Psoas muscle (tissue), 8 donors: Measurements from ENCODE around the gene GRIK1. TPM values are rescaled to one million over a fixed set of nuclear protein-coding genes. Genes with fewer than 3 reads are reported as not detected.
"Not testable (repeated sequence)": the region's sequence is repeated elsewhere in the genome, so short reads cannot be mapped to it uniquely, and the experiment has no call there.

Source experiments
- ATAC-seq, 4 donors: fragments of 200-7000 bp; cut with Tn5 transposase; one replicate each; pipeline ENCODE4 v1.9.1; 2020; ENCODE audit warnings: moderate library complexity in 3 of 4, mild to moderate bottlenecking in 2 of 4
- DNase-seq, 2 donors: peaks; one replicate each; pipeline ENCODE4 v3.0.0-alpha.2; 2020
- H3K27ac ChIP-seq: fragments of 200-600 bp; one replicate; pipeline ENCODE4 v1.8.0; 2022
- H3K27me3 ChIP-seq, 3 donors: fragments of 200-600 bp in 1 of 3; one replicate each; pipeline versions ENCODE4 v1.6.1 to v1.8.0; 2013 to 2022; ENCODE audit warnings: low read length in 2 of 3, mild to moderate bottlenecking in 2 of 3, moderate library complexity in 1 of 3; ENCODE audit not compliant: insufficient read depth in 3 of 3
- H3K36me3 ChIP-seq, 2 donors: fragments of 200-600 bp in 1 of 2; one replicate each; pipeline versions ENCODE4 v1.6.1 to v1.8.0; 2013 to 2022; ENCODE audit warnings: low read depth in 1 of 2, mild to moderate bottlenecking in 1 of 2, moderate library complexity in 1 of 2; ENCODE audit not compliant: insufficient read depth in 1 of 2
- H3K4me1 ChIP-seq: fragments of 200-600 bp; one replicate; pipeline ENCODE4 v1.8.0; 2022
- H3K4me3 ChIP-seq: fragments of 200-600 bp; one replicate; pipeline ENCODE4 v1.8.0; 2022; ENCODE audit warnings: mild to moderate bottlenecking
- H3K9me3 ChIP-seq: fragments of 200-600 bp; one replicate; pipeline ENCODE4 v1.8.0; 2022
- CTCF ChIP-seq: fragments of 200-600 bp; IDR thresholded peaks from one replicate; pipeline ENCODE4 v1.8.0; 2022; ENCODE audit warnings: antibody characterized with exemption
- WGBS, 3 donors: extraction: QIAGEN DNeasy Blood & Tissue Kit; methylation state at CpG; one replicate each; pipeline versions ENCODE4 v1.1.6 to v1.1.7; 2013; 5-methylcytosine and 5-hydroxymethylcytosine counted together
- intact Hi-C, 2 donors: fragments of 100-400 bp; cut with DNase I; formaldehyde crosslinking; loops; one replicate each; pipeline versions ENCODE4 v1.11.0 to v1.14.2; 2022
- polyA plus RNA-seq, 3 donors: library from polyadenylated mRNA; stranded (reverse); fragments of 200-250 nt; gene quantifications; one replicate each; pipeline ENCODE4 v1.2.3, GENCODE V29; 2013
- total RNA-seq, 4 donors: library from RNA; stranded (reverse); fragmentation: NEBNext Ultra II Directional in 2 of 4; extraction: Animal tissue kit (Norgen Biotek cat#: 25700) in 2 of 4; gene quantifications; one replicate each; pipeline versions ENCODE4 v1.2.1 to v1.2.4, GENCODE V29; 2021 to 2023
- donor health status: healthy with polysubstance abuse.
- donor health status: DM: no; HTN: no; CAD: no; lungs with moderate emphysema.
- donor health status: Bipolar disorder and iron deficiency.
- donor health status: healthy.
- donor health status: DM: yes; HTN: yes; CAD: no.
- donor health status: DM: no; HTN: no; CAD: no.
- donor health status: DM: no; HTN: no; CAD: no.
- donor health status: DM: yes; HTN: yes; CAD: no.

GRIK1 gene
- total and polyA plus RNA-seq, 7 donors, result 0.01 to 0.04 TPM; not detected in 5

GRCh38 chr21:29973258-29973657, 33.5 kb upstream of the GRIK1 start:
- ATAC-seq (no peak), DNase-seq (no peak)
- H3K36me3 ChIP-seq, result no peaks in the 10 kb centered on the region
- H3K9me3 ChIP-seq, result no peaks in the 10 kb centered on the region
- intact Hi-C loops, result no loop called here
- H3K27ac ChIP-seq, result no peak overlapping the region
- H3K4me3 ChIP-seq, result no peak overlapping the region
- no peak for TF ChIP-seq CTCF
- no peaks in the 10 kb centered on the region for H3K4me1 ChIP-seq
- 81 to 89% (median 87%) methylated on average over 3 of the region's 3 CpGs for WGBS, 3 donors
- no peaks in the 10 kb centered on the region for H3K27me3 ChIP-seq

GRCh38 chr21:29961291-29962027, 21.7 kb upstream of the GRIK1 start:
- no peak for TF ChIP-seq CTCF
- Histone ChIP-seq H3K36me3 (no peaks in the 10 kb centered on the region), H3K4me3 (no peak overlapping the region), H3K27ac (no peak overlapping the region), H3K9me3 (no peaks in the 10 kb centered on the region), H3K27me3 (peaks cover 0 to 3% (median 0%) of the 10 kb centered on the region in 3 donors), H3K4me1 (no peaks in the 10 kb centered on the region)
- WGBS, 3 donors, result 40 to 44% (median 42%) methylated on average over 11 of the region's 11 CpGs
- intact Hi-C loops, result no loop called here
- ATAC-seq (no peak), DNase-seq (no peak)

GRCh38 chr21:29958551-29958950, 18.8 kb upstream of the GRIK1 start:
- Histone ChIP-seq H3K27me3 (peaks cover 0 to 3% (median 0%) of the 10 kb centered on the region in 3 donors), H3K9me3 (no peaks in the 10 kb centered on the region), H3K4me1 (no peaks in the 10 kb centered on the region), H3K27ac (no peak overlapping the region), H3K36me3 (no peaks in the 10 kb centered on the region), H3K4me3 (no peak overlapping the region)
- DNase-seq (no peak), ATAC-seq (no peak)
- no peak for TF ChIP-seq CTCF
- intact Hi-C loops, result no loop called here

GRCh38 chr21:29958035-29958434, 18.2 kb upstream of the GRIK1 start:
- H3K27ac ChIP-seq, H3K4me1 ChIP-seq, DNase-seq, intact Hi-C loops, ATAC-seq, H3K36me3 ChIP-seq, H3K27me3 ChIP-seq, H3K9me3 ChIP-seq, H3K4me3 ChIP-seq: not testable (repeated sequence)
- 63 to 85% (median 83%) methylated on average over 2 of the region's 2 CpGs for whole genome bisulfite sequencing, 3 donors

GRCh38 chr21:29953690-29954089, 13.9 kb upstream of the GRIK1 start:
- Histone ChIP-seq H3K4me3 (no peak overlapping the region), H3K4me1 (no peaks in the 10 kb centered on the region), H3K27me3 (no peaks in the 10 kb centered on the region), H3K27ac (no peak overlapping the region), H3K36me3 (no peaks in the 10 kb centered on the region), H3K9me3 (no peaks in the 10 kb centered on the region)
- intact Hi-C loops, result no loop called here
- TF ChIP-seq CTCF, result no peak
- ATAC-seq (no peak), DNase-seq (no peak)
- WGBS, 3 donors, result 85 to 91% (median 90%) methylated on average over 2 of the region's 2 CpGs
